H1 (cell line): ENCODE measurements around the gene TYW1B. TPM values are rescaled to one million over a fixed set of nuclear protein-coding genes. Genes with fewer than 3 reads are reported as not detected.
"Not testable (repeated sequence)": the region's sequence is repeated elsewhere in the genome, so short reads cannot be mapped to it uniquely, and the experiment has no call there.

Experiments used
- CTCF ChIA-PET: fragments of 300-600 bp; sonication (Branson Sonifier 250); formaldehyde crosslinking; loops from one replicate; lab custom pipeline; 2021; ENCODE audit not compliant: partially characterized antibody; lab: Charles Lee
- POLR2A ChIA-PET: fragments of 300-600 bp; sonication (Branson Sonifier 250); formaldehyde crosslinking; loops from one replicate; lab custom pipeline; 2021; ENCODE audit warnings: inconsistent platforms; ENCODE audit not compliant: partially characterized antibody; lab: Charles Lee
- DNase-seq, 2 experiments: peaks; one replicate each; pipeline versions ENCODE4 v3.0.0 to v3.0.0-alpha.2; 2010 to 2022; ENCODE audit warnings: low spot score in 2 of 2, low read depth in 1 of 2, mixed read lengths in 1 of 2
- FAIRE-seq: peaks from 2 replicates; lab custom pipeline; 2011; peaks lifted over from hg19 to GRCh38; lab: Jason Lieb, UNC
- H2AFZ ChIP-seq: 2 replicates; pipeline ENCODE4 v1.8.1; 2012; ENCODE audit warnings: low read length, inconsistent platforms
- H2AK5ac ChIP-seq: 2 replicates; pipeline ENCODE4 v1.6.1; 2013; ENCODE audit warnings: low read depth, low read length
- H2BK120ac ChIP-seq: replicated peaks from 2 replicates; pipeline ENCODE3; 2013; ENCODE audit warnings: low read depth, low read length, inconsistent platforms
- H2BK12ac ChIP-seq: 2 replicates; pipeline ENCODE4 v1.6.1; 2013; ENCODE audit warnings: low read depth, low read length
- H2BK15ac ChIP-seq: 2 replicates; pipeline ENCODE4 v1.6.1; 2013; ENCODE audit warnings: low read length
- H2BK20ac ChIP-seq: 2 replicates; pipeline ENCODE4 v1.6.1; 2013; ENCODE audit warnings: low read length
- H2BK5ac ChIP-seq: 2 replicates; pipeline ENCODE4 v1.6.1; 2013; ENCODE audit warnings: low read depth, low read length
- H3K14ac ChIP-seq: 2 replicates; pipeline ENCODE4 v1.6.1; 2013; ENCODE audit warnings: inconsistent platforms; ENCODE audit not compliant: insufficient read length
- H3K18ac ChIP-seq: 2 replicates; pipeline ENCODE4 v1.6.1; 2013; ENCODE audit warnings: low read length; ENCODE audit errors: extremely low read depth
- H3K23ac ChIP-seq: 2 replicates; pipeline ENCODE4 v1.6.1; 2013; ENCODE audit warnings: inconsistent platforms; ENCODE audit not compliant: insufficient read length
- H3K23me2 ChIP-seq: 2 replicates; pipeline ENCODE4 v1.6.1; 2013; ENCODE audit warnings: low read depth, low read length
- H3K27ac ChIP-seq: 2 replicates; pipeline ENCODE4 v1.6.1; 2011; ENCODE audit warnings: low read depth, low read length, inconsistent platforms
- H3K27me3 ChIP-seq, 4 experiments: replicated peaks in 1 of 4; 1 replicate in 1 of 4; 2 replicates in 3 of 4; pipeline versions ENCODE4 v1.6.1 to v1.8.1; 2011 to 2013; ENCODE audit warnings: low read length in 3 of 4, mild to moderate bottlenecking in 3 of 4, inconsistent platforms in 2 of 4, mixed read lengths in 2 of 4, moderate library complexity in 1 of 4; ENCODE audit not compliant: control insufficient read depth in 3 of 4, insufficient read depth in 3 of 4; ENCODE audit errors: extremely low read depth in 1 of 4
- H3K36me3 ChIP-seq, 4 experiments: 2 replicates each; pipeline versions ENCODE4 v1.6.1 to v1.8.1; 2011 to 2013; ENCODE audit warnings: mild to moderate bottlenecking in 4 of 4, low read length in 3 of 4, moderate library complexity in 2 of 4, control low read depth in 1 of 4, inconsistent platforms in 1 of 4; ENCODE audit not compliant: insufficient read depth in 4 of 4, control insufficient read depth in 2 of 4
- H3K4ac ChIP-seq: replicated peaks from 2 replicates; pipeline ENCODE3; 2013; ENCODE audit warnings: low read length, low read depth, mixed read lengths, inconsistent platforms; ENCODE audit not compliant: insufficient read length
- H3K4me1 ChIP-seq, 4 experiments: replicated peaks in 1 of 4; 1 replicate in 1 of 4; 2 replicates in 3 of 4; pipeline versions ENCODE4 v1.6.1 to v1.8.1; 2011 to 2013; ENCODE audit warnings: low read length in 3 of 4, inconsistent platforms in 2 of 4, mixed read lengths in 1 of 4; ENCODE audit not compliant: insufficient read depth in 4 of 4, control insufficient read depth in 3 of 4
- H3K4me2 ChIP-seq, 2 experiments: 2 replicates each; pipeline versions ENCODE4 v1.6.1 to v1.8.1; 2011 to 2013; ENCODE audit warnings: low read depth in 2 of 2, low read length in 2 of 2, control low read depth in 1 of 2, inconsistent platforms in 1 of 2, mild to moderate bottlenecking in 1 of 2; ENCODE audit not compliant: insufficient read depth in 1 of 2
- H3K4me3 ChIP-seq, 4 experiments: fragments of 200-600, 300-600 bp in 1 of 4; sonication (generic), shearing (Covaris generic), sonication (Bioruptor Twin) in 1 of 4; 2 replicates each; pipeline versions ENCODE4 v1.5.1 to v1.8.1; 2011 to 2016; ENCODE audit warnings: low read length in 4 of 4, low read depth in 3 of 4, control low read depth in 2 of 4, inconsistent platforms in 2 of 4, mild to moderate bottlenecking in 2 of 4, mixed read lengths in 1 of 4, moderate library complexity in 1 of 4; ENCODE audit not compliant: insufficient read depth in 2 of 4; ENCODE audit errors: extremely low read depth in 1 of 4
- H3K56ac ChIP-seq: replicated peaks from 2 replicates; pipeline ENCODE3; 2013; ENCODE audit warnings: low read depth, mild to moderate bottlenecking, mixed read lengths, low read length, inconsistent platforms; ENCODE audit not compliant: insufficient read length
- H3K79me1 ChIP-seq: 2 replicates; pipeline ENCODE4 v1.6.1; 2013; ENCODE audit warnings: low read depth, low read length, control low read depth
- H3K79me2 ChIP-seq, 2 experiments: 2 replicates each; pipeline versions ENCODE4 v1.6.1 to v1.8.1; 2012 to 2013; ENCODE audit warnings: low read length in 2 of 2, mild to moderate bottlenecking in 2 of 2, inconsistent platforms in 1 of 2; ENCODE audit not compliant: insufficient read depth in 2 of 2, control insufficient read depth in 1 of 2
- H3K9ac ChIP-seq, 4 experiments: replicated peaks in 1 of 4; 1 replicate in 1 of 4; 2 replicates in 3 of 4; pipeline versions ENCODE4 v1.6.1 to v1.8.1; 2011 to 2013; ENCODE audit warnings: low read depth in 3 of 4, low read length in 3 of 4, control low read depth in 2 of 4, mild to moderate bottlenecking in 2 of 4, moderate library complexity in 2 of 4, inconsistent platforms in 1 of 4; ENCODE audit errors: extremely low read depth in 1 of 4
- H3K9me3 ChIP-seq, 2 experiments: 2 replicates each; pipeline versions ENCODE4 v1.6.1 to v1.8.1; 2012 to 2013; ENCODE audit warnings: mild to moderate bottlenecking in 2 of 2, moderate library complexity in 2 of 2, control low read depth in 1 of 2, inconsistent platforms in 1 of 2, low read depth in 1 of 2, low read length in 1 of 2, mixed read lengths in 1 of 2; ENCODE audit not compliant: insufficient read depth in 2 of 2
- H4K20me1 ChIP-seq, 2 experiments: replicated peaks in 1 of 2; 2 replicates each; pipeline versions ENCODE3 to v1.8.1; 2011 to 2013; ENCODE audit warnings: inconsistent platforms in 2 of 2, low read length in 2 of 2, mild to moderate bottlenecking in 1 of 2; ENCODE audit not compliant: insufficient read depth in 2 of 2, control insufficient read depth in 1 of 2
- H4K5ac ChIP-seq: 2 replicates; pipeline ENCODE4 v1.6.1; 2013; ENCODE audit warnings: low read length, low read depth, mixed read lengths, inconsistent platforms; ENCODE audit not compliant: insufficient read length
- H4K8ac ChIP-seq: 2 replicates; pipeline ENCODE4 v1.8.0; 2013; ENCODE audit warnings: mild to moderate bottlenecking, moderate library complexity, low read length, inconsistent platforms; ENCODE audit not compliant: insufficient read depth; ENCODE audit errors: extremely low read depth
- H4K91ac ChIP-seq: replicated peaks from 2 replicates; pipeline ENCODE3; 2013; ENCODE audit warnings: low read length, mixed read lengths, inconsistent platforms; ENCODE audit not compliant: insufficient read length
- WGBS, 2 experiments: shearing (Covaris generic) in 1 of 2; methylation state at CpG; one replicate each; pipeline versions ENCODE4 v1.1.6 to v1.1.7; 2013 to 2015; ENCODE audit warnings: low lambda C conversion rate in 2 of 2, mixed read lengths in 2 of 2, inconsistent platforms in 1 of 2, low coverage in 1 of 2, missing lambda C conversion rate in 1 of 2; ENCODE audit not compliant: insufficient replicate concordance in 2 of 2, insufficient coverage in 1 of 2, insufficient read length in 1 of 2; ENCODE audit errors: extremely low coverage in 1 of 2, missing lambda C conversion rate in 1 of 2; 5-methylcytosine and 5-hydroxymethylcytosine counted together
- polyA plus RNA-seq, 7 experiments: library from polyadenylated mRNA; depleted of rRNA in 3 of 7; stranded (reverse) in 5 of 7; unstranded in 2 of 7; fragments of >200 nt in 5 of 7; fragments of 200-250 nt in 2 of 7; gene quantifications; 1 replicate in 5 of 7; 2 replicates in 1 of 7; 4 replicates in 1 of 7; pipeline versions ENCODE4 v1.2.1 to v1.2.3, GENCODE V29; 2011 to 2013; ENCODE audit warnings: missing spikeins in 2 of 7, mixed read lengths in 2 of 7
- total RNA-seq: library from RNA; stranded (reverse); fragmentation: NEBNext Ultra II Directional; extraction: Animal tissue kit (Norgen Biotek cat#: 25700); gene quantifications from 2 replicates; pipeline ENCODE4 v1.2.1, GENCODE V29; 2021

Gene TYW1B
- total and polyA plus RNA-seq, 2 of the 8 experiments (the other 6 are each of a cell fraction or from before 2014, with no cell fraction given), result 6.8 to 12.6 TPM

GRCh38 chr7:72753229-72753628 is 74.8 kb downstream of the TYW1B start:
- not testable (repeated sequence) for H3K9ac ChIP-seq, H3K4me2 ChIP-seq, H2BK15ac ChIP-seq, DNase-seq, H2AK5ac ChIP-seq, H2BK120ac ChIP-seq, FAIRE-seq, H2AFZ ChIP-seq, H3K4me1 ChIP-seq, H4K5ac ChIP-seq, H3K23me2 ChIP-seq, H3K36me3 ChIP-seq, H3K4ac ChIP-seq, H3K18ac ChIP-seq, H3K56ac ChIP-seq, H3K79me1 ChIP-seq, H2BK5ac ChIP-seq, H2BK12ac ChIP-seq, H3K27ac ChIP-seq, H3K23ac ChIP-seq, H3K27me3 ChIP-seq, H3K14ac ChIP-seq, H4K8ac ChIP-seq, H3K4me3 ChIP-seq, H4K20me1 ChIP-seq, H3K9me3 ChIP-seq, H3K79me2 ChIP-seq, H2BK20ac ChIP-seq, H4K91ac ChIP-seq
- ChIA-PET CTCF (interaction anchor here (0.6 to 0.8 kb wide), 3 partner anchors 33 to 972 kb away, joined by 3 read pairs; no protein-coding TSS in a partner anchor), POLR2A (interaction anchor here (0.7 kb wide), 1 partner anchor 136 kb away, joined by 4 read pairs; no protein-coding TSS in a partner anchor)
- 94% methylated on average over 4 of the region's 4 CpGs; no CpG with 5 or more reads in 1 of the 2 experiments for WGBS, 2 experiments
